HEK293 (cell line): ENCODE measurements around the gene CXCL17.
A peak's percentile ranks its signal among the peaks of the same experiment; 100 is the strongest.

Source experiments
- CTCF ChIA-PET: fragments of 350-600 bp; formaldehyde crosslinking; extraction: SDS; loops from one replicate; lab custom pipeline; 2021; ENCODE audit warnings: antibody characterized with exemption; lab: Yijun Ruan, JAX
- POLR2A ChIA-PET: fragments of 300-600 bp; formaldehyde crosslinking; extraction: SDS; loops from one replicate; lab custom pipeline; 2020; ENCODE audit warnings: antibody characterized with exemption, inconsistent platforms; lab: Yijun Ruan, JAX
- H3K27ac ChIP-seq: fragments of 200-500 bp; sonication (Bioruptor generic); 2 replicates; pipeline ENCODE4 v1.5.1; 2014; ENCODE audit warnings: low read depth, low read length, control low read depth, inconsistent platforms; ENCODE audit errors: extremely low read depth
- H3K36me3 ChIP-seq, 2 experiments: fragments of 200-500 bp in 1 of 2; sonication (Bioruptor generic) in 1 of 2; 1 replicate in 1 of 2; 2 replicates in 1 of 2; pipeline ENCODE4 v1.5.1; 2014 to 2017; ENCODE audit warnings: inconsistent platforms in 2 of 2, low read length in 2 of 2; ENCODE audit not compliant: control insufficient read depth in 2 of 2, insufficient read depth in 1 of 2
- H3K4me1 ChIP-seq: fragments of 200-500 bp; sonication (Bioruptor generic); 2 replicates; pipeline ENCODE4 v1.5.1; 2014; ENCODE audit warnings: mild to moderate bottlenecking, low read length, inconsistent platforms; ENCODE audit not compliant: control insufficient read depth, insufficient read depth
- H3K4me3 ChIP-seq: 2 replicates; pipeline ENCODE4 v1.5.1; 2011; ENCODE audit warnings: low read depth, mild to moderate bottlenecking, control low read depth, low read length, moderate library complexity
- H3K9me3 ChIP-seq: fragments of 200-500 bp; sonication (Bioruptor generic); 2 replicates; pipeline ENCODE4 v1.5.1; 2014; ENCODE audit warnings: low read depth, low read length, inconsistent platforms; ENCODE audit not compliant: control insufficient read depth, insufficient read depth
- GFI1B ChIP-seq: fragments of 450-650 bp; formaldehyde crosslinking; IDR thresholded peaks from 2 replicates; pipeline ENCODE4 v1.5.1; 2016; ENCODE audit warnings: missing biosample characterization, missing genetic modification characterization
- GLI2 ChIP-seq: fragments of 450-650 bp; formaldehyde crosslinking; IDR thresholded peaks from 2 replicates; pipeline ENCODE4; 2017; ENCODE audit warnings: missing biosample characterization, missing genetic modification characterization, low read depth, borderline replicate concordance
- KLF10 ChIP-seq: fragments of 450-650 bp; IDR thresholded peaks from 2 replicates; pipeline ENCODE4 v1.5.1; 2018; ENCODE audit warnings: missing biosample characterization, mild to moderate bottlenecking, missing genetic modification characterization
- MZF1 ChIP-seq: fragments of 450-650 bp; formaldehyde crosslinking; IDR thresholded peaks from 2 replicates; pipeline ENCODE4 v1.5.1; 2017; ENCODE audit warnings: missing biosample characterization, missing genetic modification characterization, borderline replicate concordance
- SCRT2 ChIP-seq: fragments of 450-650 bp; formaldehyde crosslinking; IDR thresholded peaks from 2 replicates; pipeline ENCODE4 v1.5.1; 2016; ENCODE audit warnings: missing biosample characterization, missing genetic modification characterization
- YY2 ChIP-seq: fragments of 450-650 bp; formaldehyde crosslinking; IDR thresholded peaks from 2 replicates; pipeline ENCODE4 v1.5.1; 2016; ENCODE audit warnings: missing biosample characterization, missing genetic modification characterization
- ZEB2 ChIP-seq: fragments of 450-650 bp; formaldehyde crosslinking; IDR thresholded peaks from 2 replicates; pipeline ENCODE4 v1.5.1; 2016; ENCODE audit warnings: missing biosample characterization, missing genetic modification characterization
- ZFP3 ChIP-seq: fragments of 450-650 bp; formaldehyde crosslinking; IDR thresholded peaks from 2 replicates; pipeline ENCODE4 v1.5.1; 2016; ENCODE audit warnings: low read depth, missing biosample characterization, missing genetic modification characterization
- ZIC2 ChIP-seq: fragments of 450-650 bp; formaldehyde crosslinking; IDR thresholded peaks from 2 replicates; pipeline ENCODE4 v1.5.1; 2016; ENCODE audit warnings: missing biosample characterization, missing genetic modification characterization
- ZNF2 ChIP-seq: fragments of 450-650 bp; formaldehyde crosslinking; IDR thresholded peaks from 2 replicates; pipeline ENCODE4 v1.5.1; 2016; ENCODE audit warnings: missing biosample characterization, missing genetic modification characterization
- ZNF335 ChIP-seq: fragments of 450-650 bp; formaldehyde crosslinking; conservative IDR thresholded peaks from 2 replicates; pipeline ENCODE4 v1.5.1; 2016; ENCODE audit warnings: missing biosample characterization, missing genetic modification characterization
- ZNF37A ChIP-seq: fragments of 450-650 bp; IDR thresholded peaks from 2 replicates; pipeline ENCODE4 v1.5.1; 2018; ENCODE audit warnings: missing biosample characterization, missing genetic modification characterization
- ZNF433 ChIP-seq: fragments of 450-650 bp; formaldehyde crosslinking; IDR thresholded peaks from 2 replicates; pipeline ENCODE4 v1.5.1; 2016; ENCODE audit warnings: missing biosample characterization, missing genetic modification characterization, low read depth
- ZNF473 ChIP-seq: fragments of 450-650 bp; formaldehyde crosslinking; IDR thresholded peaks from 2 replicates; pipeline ENCODE4 v1.5.1; 2017; ENCODE audit warnings: missing biosample characterization, missing genetic modification characterization
- ZNF48 ChIP-seq: fragments of 450-650 bp; formaldehyde crosslinking; IDR thresholded peaks from 2 replicates; pipeline ENCODE4 v1.5.1; 2016; ENCODE audit warnings: missing biosample characterization, missing genetic modification characterization
- ZNF561 ChIP-seq: fragments of 450-650 bp; IDR thresholded peaks from 2 replicates; pipeline ENCODE4 v1.5.1; 2018; ENCODE audit warnings: missing biosample characterization, missing genetic modification characterization, borderline replicate concordance
- ZNF707 ChIP-seq: fragments of 450-650 bp; formaldehyde crosslinking; IDR thresholded peaks from 2 replicates; pipeline ENCODE4 v1.5.1; 2016; ENCODE audit warnings: missing biosample characterization, missing genetic modification characterization
- ZNF843 ChIP-seq: fragments of 450-650 bp; formaldehyde crosslinking; IDR thresholded peaks from 2 replicates; pipeline ENCODE4 v1.5.1; 2016; ENCODE audit warnings: missing biosample characterization, missing genetic modification characterization
- ZSCAN16 ChIP-seq: fragments of 450-650 bp; formaldehyde crosslinking; IDR thresholded peaks from 2 replicates; pipeline ENCODE4 v1.5.1; 2016; ENCODE audit warnings: missing biosample characterization, missing genetic modification characterization
- TF ChIP-seq, protein P1 (sequence below): sonication (generic); formaldehyde crosslinking; IDR thresholded peaks from 2 replicates; pipeline ENCODE4 v1.8.1; 2022; ENCODE audit warnings: mild to moderate bottlenecking, moderate library complexity, missing genetic modification reagents
- TF ChIP-seq, protein P2 (sequence below): fragments of 450-650 bp; formaldehyde crosslinking; optimal IDR thresholded peaks from 2 replicates; pipeline ENCODE3; 2016; ENCODE audit warnings: missing biosample characterization, mild to moderate bottlenecking, missing genetic modification characterization
- TF ChIP-seq, protein P3 (sequence below): fragments of 450-650 bp; IDR thresholded peaks from 2 replicates; pipeline ENCODE4 v1.5.1; 2018; ENCODE audit warnings: missing biosample characterization, mild to moderate bottlenecking, missing genetic modification characterization
- TF ChIP-seq, protein P4 (sequence below): fragments of 450-650 bp; formaldehyde crosslinking; IDR thresholded peaks from 2 replicates; pipeline ENCODE4 v1.5.1; 2016; ENCODE audit warnings: missing biosample characterization, missing genetic modification characterization
- TF ChIP-seq, protein P5 (sequence below): fragments of 450-650 bp; formaldehyde crosslinking; IDR thresholded peaks from 2 replicates; pipeline ENCODE4 v1.5.1; 2017; ENCODE audit warnings: missing biosample characterization, mild to moderate bottlenecking, missing genetic modification characterization, moderate library complexity

Gene CXCL17

DNA sequence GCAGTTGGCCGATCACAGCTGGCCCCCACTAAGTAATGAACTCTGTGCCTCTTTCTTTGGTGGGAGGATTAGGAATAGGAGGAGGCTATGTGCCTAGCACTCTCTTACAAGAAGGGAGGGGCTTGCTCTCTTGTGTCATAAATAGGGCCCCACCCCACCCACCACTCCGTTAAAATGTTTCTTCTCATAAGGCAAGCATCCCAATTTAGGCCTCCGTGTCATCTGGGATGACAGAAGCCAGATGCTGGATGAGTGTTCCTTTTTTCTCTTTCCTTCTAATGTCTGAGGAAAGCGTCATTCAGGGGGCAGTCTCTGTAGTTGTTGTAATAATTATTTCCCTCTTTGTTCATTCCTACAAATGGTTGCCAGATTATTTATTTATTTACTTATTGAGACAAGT, 15.4 kb downstream of the CXCL17 start, which contains the start of gene LIPE:
TSS of gene LIPE (minus strand) at position 76 of the 400 bp plus-strand sequence. CDS start 239 bp downstream, outside the sequence.
- Histone ChIP-seq H3K4me3 (no peak within 1 kb of the TSS), H3K4me1 (peaks cover 3% of the 10 kb centered on the region; the same call in 1 of the 2 replicates), H3K36me3 (no peaks in the 10 kb centered on the region), H3K27ac (no peak within 1 kb of the TSS), H3K9me3 (no peaks in the 10 kb centered on the region)
- ChIA-PET POLR2A (interaction anchor here (0.6 kb wide), 2 partner anchors 56 to 1826 kb away, joined by 4 read pairs; no protein-coding TSS in a partner anchor), CTCF (interaction anchor here (1.5 to 11.4 kb wide), 2 partner anchors 11 to 14 kb away, joined by 10 to 90 read pairs; partner anchors contain the start of gene CXCL17)
- TF ChIP-seq YY2 (tag by site-specific recombination), result no peak
- TF ChIP-seq ZNF473 (tag by site-specific recombination), result no peak
- no peak for TF ChIP-seq ZNF37A (tag by site-specific recombination)
- no peak for TF ChIP-seq ZNF707 (tag by site-specific recombination)
- TF ChIP-seq ZNF843 (tag by site-specific recombination), result no peak
- TF ChIP-seq, protein P1, sequence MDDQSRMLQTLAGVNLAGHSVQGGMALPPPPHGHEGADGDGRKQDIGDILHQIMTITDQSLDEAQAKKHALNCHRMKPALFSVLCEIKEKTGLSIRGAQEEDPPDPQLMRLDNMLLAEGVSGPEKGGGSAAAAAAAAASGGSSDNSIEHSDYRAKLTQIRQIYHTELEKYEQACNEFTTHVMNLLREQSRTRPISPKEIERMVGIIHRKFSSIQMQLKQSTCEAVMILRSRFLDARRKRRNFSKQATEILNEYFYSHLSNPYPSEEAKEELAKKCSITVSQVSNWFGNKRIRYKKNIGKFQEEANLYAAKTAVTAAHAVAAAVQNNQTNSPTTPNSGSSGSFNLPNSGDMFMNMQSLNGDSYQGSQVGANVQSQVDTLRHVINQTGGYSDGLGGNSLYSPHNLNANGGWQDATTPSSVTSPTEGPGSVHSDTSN (CRISPR knock-in tag), result no peak
- no peak for TF ChIP-seq KLF10 (tag by site-specific recombination)
- no peak for TF ChIP-seq ZNF433 (tag by site-specific recombination)
- TF ChIP-seq GFI1B (tag by site-specific recombination), result no peak
- TF ChIP-seq, protein P2, sequence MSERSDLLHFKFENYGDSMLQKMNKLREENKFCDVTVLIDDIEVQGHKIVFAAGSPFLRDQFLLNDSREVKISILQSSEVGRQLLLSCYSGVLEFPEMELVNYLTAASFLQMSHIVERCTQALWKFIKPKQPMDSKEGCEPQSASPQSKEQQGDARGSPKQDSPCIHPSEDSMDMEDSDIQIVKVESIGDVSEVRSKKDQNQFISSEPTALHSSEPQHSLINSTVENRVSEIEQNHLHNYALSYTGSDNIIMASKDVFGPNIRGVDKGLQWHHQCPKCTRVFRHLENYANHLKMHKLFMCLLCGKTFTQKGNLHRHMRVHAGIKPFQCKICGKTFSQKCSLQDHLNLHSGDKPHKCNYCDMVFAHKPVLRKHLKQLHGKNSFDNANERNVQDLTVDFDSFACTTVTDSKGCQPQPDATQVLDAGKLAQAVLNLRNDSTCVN, result no peak
- TF ChIP-seq, protein P3, sequence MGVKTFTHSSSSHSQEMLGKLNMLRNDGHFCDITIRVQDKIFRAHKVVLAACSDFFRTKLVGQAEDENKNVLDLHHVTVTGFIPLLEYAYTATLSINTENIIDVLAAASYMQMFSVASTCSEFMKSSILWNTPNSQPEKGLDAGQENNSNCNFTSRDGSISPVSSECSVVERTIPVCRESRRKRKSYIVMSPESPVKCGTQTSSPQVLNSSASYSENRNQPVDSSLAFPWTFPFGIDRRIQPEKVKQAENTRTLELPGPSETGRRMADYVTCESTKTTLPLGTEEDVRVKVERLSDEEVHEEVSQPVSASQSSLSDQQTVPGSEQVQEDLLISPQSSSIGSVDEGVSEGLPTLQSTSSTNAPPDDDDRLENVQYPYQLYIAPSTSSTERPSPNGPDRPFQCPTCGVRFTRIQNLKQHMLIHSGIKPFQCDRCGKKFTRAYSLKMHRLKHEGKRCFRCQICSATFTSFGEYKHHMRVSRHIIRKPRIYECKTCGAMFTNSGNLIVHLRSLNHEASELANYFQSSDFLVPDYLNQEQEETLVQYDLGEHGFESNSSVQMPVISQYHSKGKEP (tag by site-specific recombination), result no peak
- TF ChIP-seq ZNF48, result no peak
- no peak for TF ChIP-seq ZNF2
- TF ChIP-seq MZF1 (tag by site-specific recombination), result no peak
- TF ChIP-seq, protein P4, sequence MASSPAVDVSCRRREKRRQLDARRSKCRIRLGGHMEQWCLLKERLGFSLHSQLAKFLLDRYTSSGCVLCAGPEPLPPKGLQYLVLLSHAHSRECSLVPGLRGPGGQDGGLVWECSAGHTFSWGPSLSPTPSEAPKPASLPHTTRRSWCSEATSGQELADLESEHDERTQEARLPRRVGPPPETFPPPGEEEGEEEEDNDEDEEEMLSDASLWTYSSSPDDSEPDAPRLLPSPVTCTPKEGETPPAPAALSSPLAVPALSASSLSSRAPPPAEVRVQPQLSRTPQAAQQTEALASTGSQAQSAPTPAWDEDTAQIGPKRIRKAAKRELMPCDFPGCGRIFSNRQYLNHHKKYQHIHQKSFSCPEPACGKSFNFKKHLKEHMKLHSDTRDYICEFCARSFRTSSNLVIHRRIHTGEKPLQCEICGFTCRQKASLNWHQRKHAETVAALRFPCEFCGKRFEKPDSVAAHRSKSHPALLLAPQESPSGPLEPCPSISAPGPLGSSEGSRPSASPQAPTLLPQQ, result no peak

DNA sequence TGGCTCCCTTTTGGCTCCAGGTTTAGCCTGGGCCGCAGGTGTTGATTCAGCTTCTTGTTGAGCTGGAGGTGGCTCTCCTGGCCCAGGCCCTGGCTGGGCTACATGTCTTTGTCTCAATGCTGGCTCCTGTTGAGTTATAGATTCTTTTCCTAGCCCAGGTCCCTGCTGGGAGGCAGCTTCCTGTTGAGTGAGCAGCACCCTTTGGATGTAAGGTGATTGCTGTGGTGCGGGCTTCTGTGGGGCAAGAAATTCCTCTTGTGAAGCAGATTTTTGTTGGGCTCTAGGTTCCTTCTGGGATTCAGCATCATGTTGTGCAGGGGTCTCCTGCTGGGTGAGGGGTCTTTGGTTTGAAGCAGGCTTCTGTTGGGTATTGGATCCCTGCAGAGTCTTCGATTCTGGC, 16.1 kb downstream of the CXCL17 start:
- CTCF ChIA-PET, result interaction anchor here (0.7 to 11.4 kb wide), 5 partner anchors 8 to 103 kb away, joined by 3 to 90 read pairs (median 3); partner anchors contain the start of gene CXCL17
- POLR2A ChIA-PET, result interaction anchor here (1.2 kb wide), 1 partner anchor 30 kb away, joined by 6 read pairs; no protein-coding TSS in a partner anchor

More for the DNA sequence above, 16.1 kb downstream of the CXCL17 start:
- no peak for TF ChIP-seq GLI2 (tag by site-specific recombination)
- TF ChIP-seq, protein P5, sequence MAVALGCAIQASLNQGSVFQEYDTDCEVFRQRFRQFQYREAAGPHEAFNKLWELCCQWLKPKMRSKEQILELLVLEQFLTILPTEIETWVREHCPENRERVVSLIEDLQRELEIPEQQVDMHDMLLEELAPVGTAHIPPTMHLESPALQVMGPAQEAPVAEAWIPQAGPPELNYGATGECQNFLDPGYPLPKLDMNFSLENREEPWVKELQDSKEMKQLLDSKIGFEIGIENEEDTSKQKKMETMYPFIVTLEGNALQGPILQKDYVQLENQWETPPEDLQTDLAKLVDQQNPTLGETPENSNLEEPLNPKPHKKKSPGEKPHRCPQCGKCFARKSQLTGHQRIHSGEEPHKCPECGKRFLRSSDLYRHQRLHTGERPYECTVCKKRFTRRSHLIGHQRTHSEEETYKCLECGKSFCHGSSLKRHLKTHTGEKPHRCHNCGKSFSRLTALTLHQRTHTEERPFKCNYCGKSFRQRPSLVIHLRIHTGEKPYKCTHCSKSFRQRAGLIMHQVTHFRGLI, result peak; percentile 50; the same call in 1 of the 2 replicates
- TF ChIP-seq ZEB2 (tag by site-specific recombination), result no peak
- no peak for TF ChIP-seq ZFP3 (tag by site-specific recombination)
- TF ChIP-seq ZNF561 (tag by site-specific recombination), result no peak
- no peak for TF ChIP-seq ZSCAN16
- peak; percentile 32; the same call in 1 of the 2 replicates for TF ChIP-seq SCRT2 (tag by site-specific recombination)
- TF ChIP-seq ZIC2 (tag by site-specific recombination), result peak; percentile 82
- no peak for TF ChIP-seq ZNF335
- TF ChIP-seq KLF10 (tag by site-specific recombination), result no peak
- no peaks in the 10 kb centered on the region for H3K9me3 ChIP-seq
- no peak overlapping the region for H3K4me3 ChIP-seq
- H3K4me1 ChIP-seq, result peaks cover 3% of the 10 kb centered on the region; the same call in 1 of the 2 replicates
- no peaks in the 10 kb centered on the region for H3K36me3 ChIP-seq
- no peak overlapping the region for H3K27ac ChIP-seq
